Measurements from ENCODE around the gene SNX20. TPM values are rescaled to one million over a fixed set of nuclear protein-coding genes. Genes with fewer than 3 reads are reported as not detected.

SNX20 gene
- total and polyA plus RNA-seq, 2 of the 13 experiments (the other 11 are each of a cell fraction or from before 2014, with no cell fraction given) = not detected

DNA sequence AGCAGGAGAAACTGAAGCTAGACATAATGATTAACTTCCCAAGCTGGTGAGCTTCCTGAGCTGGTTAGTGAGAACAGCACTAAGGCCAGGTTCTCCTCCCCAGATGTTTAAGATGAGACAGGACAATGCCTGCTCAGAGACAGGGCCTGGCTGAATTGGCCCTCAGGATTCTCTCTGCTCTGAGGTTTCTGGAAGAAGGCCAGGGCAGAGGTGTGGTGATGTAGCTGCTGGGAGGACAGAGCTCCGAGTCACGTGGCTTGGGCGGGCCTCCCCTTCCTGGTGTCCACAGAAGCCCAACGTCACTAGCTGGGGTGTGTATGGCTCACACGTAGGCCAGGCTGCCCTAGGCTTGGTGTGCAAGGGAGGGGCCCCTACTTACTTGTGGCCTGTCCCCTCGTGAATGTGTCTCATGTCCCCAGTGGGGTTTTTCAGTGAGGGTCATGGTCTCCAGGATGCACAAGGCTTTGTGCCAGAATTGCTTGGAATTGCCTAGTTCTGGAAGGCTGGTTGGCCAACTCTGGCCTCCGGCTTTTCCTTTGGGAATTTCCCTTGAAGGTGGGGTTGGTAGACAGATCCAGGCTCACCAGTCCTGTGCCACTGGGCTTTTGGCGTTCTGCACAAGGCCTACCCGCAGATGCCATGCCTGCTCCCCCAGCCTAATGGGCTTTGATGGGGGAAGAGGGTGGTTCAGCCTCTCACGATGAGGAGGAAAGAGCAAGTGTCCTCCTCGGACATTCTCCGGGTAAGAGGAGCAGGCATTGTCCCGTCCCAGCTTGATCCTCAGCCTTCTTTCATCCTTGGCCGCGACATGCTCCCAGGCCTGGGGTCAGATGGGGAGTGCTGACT is 15.7 kb upstream of the SNX20 start (continued):
- TF ChIP-seq, protein P1, sequence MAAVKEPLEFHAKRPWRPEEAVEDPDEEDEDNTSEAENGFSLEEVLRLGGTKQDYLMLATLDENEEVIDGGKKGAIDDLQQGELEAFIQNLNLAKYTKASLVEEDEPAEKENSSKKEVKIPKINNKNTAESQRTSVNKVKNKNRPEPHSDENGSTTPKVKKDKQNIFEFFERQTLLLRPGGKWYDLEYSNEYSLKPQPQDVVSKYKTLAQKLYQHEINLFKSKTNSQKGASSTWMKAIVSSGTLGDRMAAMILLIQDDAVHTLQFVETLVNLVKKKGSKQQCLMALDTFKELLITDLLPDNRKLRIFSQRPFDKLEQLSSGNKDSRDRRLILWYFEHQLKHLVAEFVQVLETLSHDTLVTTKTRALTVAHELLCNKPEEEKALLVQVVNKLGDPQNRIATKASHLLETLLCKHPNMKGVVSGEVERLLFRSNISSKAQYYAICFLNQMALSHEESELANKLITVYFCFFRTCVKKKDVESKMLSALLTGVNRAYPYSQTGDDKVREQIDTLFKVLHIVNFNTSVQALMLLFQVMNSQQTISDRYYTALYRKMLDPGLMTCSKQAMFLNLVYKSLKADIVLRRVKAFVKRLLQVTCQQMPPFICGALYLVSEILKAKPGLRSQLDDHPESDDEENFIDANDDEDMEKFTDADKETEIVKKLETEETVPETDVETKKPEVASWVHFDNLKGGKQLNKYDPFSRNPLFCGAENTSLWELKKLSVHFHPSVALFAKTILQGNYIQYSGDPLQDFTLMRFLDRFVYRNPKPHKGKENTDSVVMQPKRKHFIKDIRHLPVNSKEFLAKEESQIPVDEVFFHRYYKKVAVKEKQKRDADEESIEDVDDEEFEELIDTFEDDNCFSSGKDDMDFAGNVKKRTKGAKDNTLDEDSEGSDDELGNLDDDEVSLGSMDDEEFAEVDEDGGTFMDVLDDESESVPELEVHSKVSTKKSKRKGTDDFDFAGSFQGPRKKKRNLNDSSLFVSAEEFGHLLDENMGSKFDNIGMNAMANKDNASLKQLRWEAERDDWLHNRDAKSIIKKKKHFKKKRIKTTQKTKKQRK (IDR thresholded peaks at IDR 0.05; ENCODE audit: low read length) = no peak
- TF ChIP-seq, protein P2, sequence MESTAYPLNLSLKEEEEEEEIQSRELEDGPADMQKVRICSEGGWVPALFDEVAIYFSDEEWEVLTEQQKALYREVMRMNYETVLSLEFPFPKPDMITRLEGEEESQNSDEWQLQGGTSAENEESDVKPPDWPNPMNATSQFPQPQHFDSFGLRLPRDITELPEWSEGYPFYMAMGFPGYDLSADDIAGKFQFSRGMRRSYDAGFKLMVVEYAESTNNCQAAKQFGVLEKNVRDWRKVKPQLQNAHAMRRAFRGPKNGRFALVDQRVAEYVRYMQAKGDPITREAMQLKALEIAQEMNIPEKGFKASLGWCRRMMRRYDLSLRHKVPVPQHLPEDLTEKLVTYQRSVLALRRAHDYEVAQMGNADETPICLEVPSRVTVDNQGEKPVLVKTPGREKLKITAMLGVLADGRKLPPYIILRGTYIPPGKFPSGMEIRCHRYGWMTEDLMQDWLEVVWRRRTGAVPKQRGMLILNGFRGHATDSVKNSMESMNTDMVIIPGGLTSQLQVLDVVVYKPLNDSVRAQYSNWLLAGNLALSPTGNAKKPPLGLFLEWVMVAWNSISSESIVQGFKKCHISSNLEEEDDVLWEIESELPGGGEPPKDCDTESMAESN (CRISPR knock-in tag; conservative IDR thresholded peaks at IDR 0.05) = no peak
- no peak for TF ChIP-seq MLLT10 (CRISPR knock-in tag; IDR thresholded peaks at IDR 0.05)
- TF ChIP-seq, protein P3, sequence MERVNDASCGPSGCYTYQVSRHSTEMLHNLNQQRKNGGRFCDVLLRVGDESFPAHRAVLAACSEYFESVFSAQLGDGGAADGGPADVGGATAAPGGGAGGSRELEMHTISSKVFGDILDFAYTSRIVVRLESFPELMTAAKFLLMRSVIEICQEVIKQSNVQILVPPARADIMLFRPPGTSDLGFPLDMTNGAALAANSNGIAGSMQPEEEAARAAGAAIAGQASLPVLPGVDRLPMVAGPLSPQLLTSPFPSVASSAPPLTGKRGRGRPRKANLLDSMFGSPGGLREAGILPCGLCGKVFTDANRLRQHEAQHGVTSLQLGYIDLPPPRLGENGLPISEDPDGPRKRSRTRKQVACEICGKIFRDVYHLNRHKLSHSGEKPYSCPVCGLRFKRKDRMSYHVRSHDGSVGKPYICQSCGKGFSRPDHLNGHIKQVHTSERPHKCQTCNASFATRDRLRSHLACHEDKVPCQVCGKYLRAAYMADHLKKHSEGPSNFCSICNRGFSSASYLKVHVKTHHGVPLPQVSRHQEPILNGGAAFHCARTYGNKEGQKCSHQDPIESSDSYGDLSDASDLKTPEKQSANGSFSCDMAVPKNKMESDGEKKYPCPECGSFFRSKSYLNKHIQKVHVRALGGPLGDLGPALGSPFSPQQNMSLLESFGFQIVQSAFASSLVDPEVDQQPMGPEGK (CRISPR knock-in tag; IDR thresholded peaks at IDR 0.05) = 0 out of 2 replicates have a peak, but pooled peaks have one; percentile 31
- peak; percentile 14; the same call in 1 of the 2 replicates for TF ChIP-seq SP5 (CRISPR knock-in tag; IDR thresholded peaks at IDR 0.05; ENCODE audit: borderline replicate concordance, low read depth)
- TF ChIP-seq ZNF543 (CRISPR knock-in tag; IDR thresholded peaks at IDR 0.05) = no peak
- TF ChIP-seq MAFK (conservative IDR thresholded peaks at IDR 0.05 in 1 of 2, IDR thresholded peaks at IDR 0.05 in 1 of 2; ENCODE audit: low read length in 2 of 2) = no peak
- 0 out of 2 replicates have a peak, but pooled peaks have one; percentile 19 for TF ChIP-seq CREM (IDR thresholded peaks at IDR 0.05)
- no peak for TF ChIP-seq CREM (CRISPR knock-in tag; IDR thresholded peaks at IDR 0.05)
- no peak for TF ChIP-seq ZNF235 (CRISPR knock-in tag; IDR thresholded peaks at IDR 0.05; ENCODE audit: borderline replicate concordance)
- TF ChIP-seq SCMH1 (CRISPR knock-in tag; IDR thresholded peaks at IDR 0.05; ENCODE audit: borderline replicate concordance) = no peak
- TF ChIP-seq, protein P4, sequence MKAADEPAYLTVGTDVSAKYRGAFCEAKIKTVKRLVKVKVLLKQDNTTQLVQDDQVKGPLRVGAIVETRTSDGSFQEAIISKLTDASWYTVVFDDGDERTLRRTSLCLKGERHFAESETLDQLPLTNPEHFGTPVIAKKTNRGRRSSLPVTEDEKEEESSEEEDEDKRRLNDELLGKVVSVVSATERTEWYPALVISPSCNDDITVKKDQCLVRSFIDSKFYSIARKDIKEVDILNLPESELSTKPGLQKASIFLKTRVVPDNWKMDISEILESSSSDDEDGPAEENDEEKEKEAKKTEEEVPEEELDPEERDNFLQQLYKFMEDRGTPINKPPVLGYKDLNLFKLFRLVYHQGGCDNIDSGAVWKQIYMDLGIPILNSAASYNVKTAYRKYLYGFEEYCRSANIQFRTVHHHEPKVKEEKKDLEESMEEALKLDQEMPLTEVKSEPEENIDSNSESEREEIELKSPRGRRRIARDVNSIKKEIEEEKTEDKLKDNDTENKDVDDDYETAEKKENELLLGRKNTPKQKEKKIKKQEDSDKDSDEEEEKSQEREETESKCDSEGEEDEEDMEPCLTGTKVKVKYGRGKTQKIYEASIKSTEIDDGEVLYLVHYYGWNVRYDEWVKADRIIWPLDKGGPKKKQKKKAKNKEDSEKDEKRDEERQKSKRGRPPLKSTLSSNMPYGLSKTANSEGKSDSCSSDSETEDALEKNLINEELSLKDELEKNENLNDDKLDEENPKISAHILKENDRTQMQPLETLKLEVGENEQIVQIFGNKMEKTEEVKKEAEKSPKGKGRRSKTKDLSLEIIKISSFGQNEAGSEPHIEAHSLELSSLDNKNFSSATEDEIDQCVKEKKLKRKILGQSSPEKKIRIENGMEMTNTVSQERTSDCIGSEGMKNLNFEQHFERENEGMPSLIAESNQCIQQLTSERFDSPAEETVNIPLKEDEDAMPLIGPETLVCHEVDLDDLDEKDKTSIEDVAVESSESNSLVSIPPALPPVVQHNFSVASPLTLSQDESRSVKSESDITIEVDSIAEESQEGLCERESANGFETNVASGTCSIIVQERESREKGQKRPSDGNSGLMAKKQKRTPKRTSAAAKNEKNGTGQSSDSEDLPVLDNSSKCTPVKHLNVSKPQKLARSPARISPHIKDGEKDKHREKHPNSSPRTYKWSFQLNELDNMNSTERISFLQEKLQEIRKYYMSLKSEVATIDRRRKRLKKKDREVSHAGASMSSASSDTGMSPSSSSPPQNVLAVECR (CRISPR knock-in tag; IDR thresholded peaks at IDR 0.05; ENCODE audit: borderline replicate concordance) = no peak; the same call in 1 of the 2 replicates
- TF ChIP-seq SNAI1 (CRISPR knock-in tag; IDR thresholded peaks at IDR 0.05; ENCODE audit: borderline replicate concordance) = no peak
- no peak for TF ChIP-seq SP2 (CRISPR knock-in tag; IDR thresholded peaks at IDR 0.05)
- TF ChIP-seq FOXJ3 (CRISPR knock-in tag; IDR thresholded peaks at IDR 0.05; ENCODE audit: borderline replicate concordance) = no peak
- TF ChIP-seq ZNF780A (CRISPR knock-in tag; IDR thresholded peaks at IDR 0.05) = no peak

Data from HepG2 (cell line).